Stimulated activated CD4-positive, alpha-beta T cell treated with anti-CD3 and anti-CD28 coated beads, Interleukin-1b, Interleukin-23, amount 100 ng/mL, for 24 hours (primary cell): ENCODE results near the gene TRIM16.
"Not testable (repeated sequence)": the region's sequence is repeated elsewhere in the genome, so short reads cannot be mapped to it uniquely, and the experiment has no call there.

ENCODE experiments used
- DNase-seq, 4 experiments: peaks; one replicate each; pipeline ENCODE4 v3.0.0-alpha.2; 2020; ENCODE audit warnings: low read depth in 4 of 4, low spot score in 1 of 4

The TRIM16 gene

DNA sequence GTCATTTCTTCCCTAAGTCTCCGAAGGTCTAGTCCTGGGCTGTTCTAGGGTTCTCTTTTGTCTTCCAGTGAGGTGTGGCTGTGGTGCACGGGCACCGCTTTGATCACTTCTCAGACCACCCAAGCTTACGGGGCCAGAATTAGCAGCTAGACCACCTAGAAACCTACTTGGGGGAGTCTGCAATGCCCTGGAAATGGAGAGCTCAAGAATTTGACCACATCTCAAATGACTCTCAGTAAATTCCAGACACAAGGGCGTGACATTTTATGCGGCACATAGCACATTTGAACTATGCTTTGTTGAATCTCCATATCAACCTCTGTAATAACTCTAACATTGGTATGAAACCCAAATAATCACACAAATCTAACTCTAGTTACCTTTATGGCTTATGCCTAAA lies 24.9 kb downstream of the TRIM16 start:
- no peak for DNase-seq

DNA sequence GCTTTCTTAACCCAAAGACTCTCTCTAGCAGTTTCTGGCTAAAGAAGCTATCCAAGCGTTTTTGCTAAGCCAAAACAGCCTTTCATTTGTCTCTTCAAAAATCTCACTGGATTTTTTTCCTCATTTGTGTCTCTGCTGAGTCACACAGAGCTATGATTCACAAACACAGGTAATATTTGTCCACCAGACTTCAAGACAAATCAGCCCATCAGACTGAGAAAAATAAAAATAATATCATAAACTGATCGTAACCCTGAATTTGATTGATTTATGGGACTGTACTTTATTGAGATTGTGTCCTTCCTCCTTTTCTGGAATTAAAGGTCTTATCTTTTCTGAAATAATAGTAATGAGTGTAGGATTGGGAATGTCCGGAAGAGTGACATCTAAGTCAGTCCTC lies 25.8 kb downstream of the TRIM16 start:
- no peak for DNase-seq

DNA sequence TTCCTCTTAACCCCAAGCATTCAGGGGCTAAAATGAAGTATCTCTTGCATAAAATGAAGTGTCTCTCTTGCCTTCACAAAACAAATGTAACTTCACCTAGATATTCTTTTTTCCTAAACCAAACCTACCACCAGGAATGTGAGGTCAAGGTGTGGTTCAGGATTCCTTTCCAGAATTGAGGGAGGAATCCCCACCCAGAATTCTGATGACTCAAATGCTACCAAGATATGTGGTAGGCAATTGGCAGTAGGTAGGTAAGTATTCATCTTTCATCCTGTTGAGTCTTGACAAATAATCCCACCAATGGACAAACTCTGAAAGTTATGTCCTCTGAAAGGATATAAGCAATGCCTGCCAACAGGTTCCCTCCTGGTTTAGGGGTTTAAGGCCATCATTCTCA lies 26.2 kb downstream of the TRIM16 start:
- no peak for DNase-seq

DNA sequence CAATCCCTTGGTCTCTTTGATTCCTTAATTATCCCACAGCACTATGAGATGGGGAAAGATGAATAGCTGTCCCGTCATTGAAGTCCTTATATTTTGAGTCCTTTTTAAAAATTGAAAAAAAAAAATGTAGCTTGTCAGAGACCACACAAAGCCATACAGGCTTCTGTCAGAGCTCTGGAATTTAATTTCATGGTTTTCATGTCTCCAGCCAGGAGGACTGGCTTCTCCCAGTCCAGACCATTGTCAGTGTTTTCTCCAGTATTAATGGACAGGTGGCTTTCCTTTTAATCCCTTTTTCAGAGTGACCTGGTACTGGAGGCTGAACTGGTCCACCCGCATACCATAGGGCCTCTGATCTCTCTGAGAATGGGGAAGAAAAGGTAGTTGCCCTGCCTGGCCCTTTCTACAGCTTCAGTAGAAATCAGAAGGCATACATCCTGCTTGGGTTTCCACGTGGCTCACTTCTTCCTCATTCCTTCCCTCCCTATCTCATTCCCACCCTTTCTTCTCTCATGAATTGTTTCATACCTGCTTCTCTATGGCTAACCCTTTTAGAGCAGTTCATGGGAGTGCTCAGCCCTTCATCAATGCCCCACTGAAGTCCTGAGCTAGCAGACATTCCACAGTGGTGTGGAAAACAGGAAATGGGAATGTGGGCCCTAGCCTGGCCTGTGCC lies 29.1 kb downstream of the TRIM16 start:
- no peak for DNase-seq

DNA sequence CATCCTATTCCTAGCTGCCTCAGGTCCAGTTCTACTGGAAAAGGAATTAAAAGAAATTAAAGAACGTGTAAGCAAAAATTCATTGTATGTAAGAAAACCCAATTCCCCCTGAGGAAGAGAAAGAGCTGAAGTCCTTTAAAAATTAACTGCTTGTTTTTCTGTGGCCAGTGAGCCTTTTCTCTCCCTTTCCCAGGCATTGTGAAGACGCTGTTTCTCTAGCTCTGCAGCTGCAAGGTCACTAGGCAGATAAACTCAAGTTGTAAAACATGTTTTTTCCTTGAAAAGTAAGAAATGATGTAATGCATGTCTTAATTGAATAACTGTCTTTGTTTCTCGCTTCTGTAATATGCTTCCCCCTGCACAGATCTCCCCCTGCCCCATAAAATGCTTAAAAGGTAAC lies 29.7 kb downstream of the TRIM16 start:
- DNase-seq: not testable (repeated sequence)

DNA sequence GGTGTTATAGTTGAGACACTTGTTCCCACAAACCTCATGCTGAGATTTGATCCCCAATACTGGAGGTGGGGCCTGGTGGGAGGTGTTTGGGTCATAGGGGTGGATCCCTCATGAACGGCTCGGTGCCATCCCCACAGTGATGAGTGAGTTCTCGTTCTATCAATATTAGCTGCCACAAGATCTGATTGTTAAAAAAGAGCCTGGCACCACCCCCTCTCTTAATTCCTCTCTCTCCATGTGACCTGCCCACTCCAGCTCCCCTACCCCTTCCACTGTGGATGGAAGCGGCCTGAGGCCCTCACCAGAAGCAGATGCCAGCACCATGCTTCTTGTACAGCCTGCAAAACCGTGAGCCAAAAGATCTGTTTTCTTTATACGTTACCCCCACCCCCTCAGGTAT lies 31.2 kb downstream of the TRIM16 start:
- no peak for DNase-seq

DNA sequence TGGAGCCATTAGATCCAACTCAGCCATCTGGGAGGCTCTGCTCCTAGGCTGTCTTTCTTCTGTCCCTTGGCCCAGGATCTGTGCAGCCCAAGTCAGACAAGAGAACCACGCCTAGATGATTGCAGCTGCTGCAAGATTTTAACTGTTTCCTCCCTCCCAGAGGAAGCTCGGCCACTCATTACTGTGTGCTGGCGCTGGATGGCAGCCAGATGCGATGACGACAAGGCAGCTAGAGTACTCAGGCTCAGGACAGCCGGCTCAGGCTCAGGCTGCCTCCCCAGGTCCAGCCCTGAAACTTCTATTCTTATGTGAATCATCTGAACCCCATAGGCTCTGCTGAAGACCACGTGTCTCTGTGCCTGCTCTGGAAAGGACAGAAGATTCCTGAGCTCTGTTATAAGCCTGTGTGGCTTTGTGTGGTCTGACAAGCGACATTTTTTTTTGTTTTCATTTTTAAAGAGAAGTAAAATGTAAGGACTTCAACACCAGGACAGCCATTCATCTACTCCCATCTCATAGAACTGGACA lies 32.5 kb downstream of the TRIM16 start:
- DNase-seq: no peak

DNA sequence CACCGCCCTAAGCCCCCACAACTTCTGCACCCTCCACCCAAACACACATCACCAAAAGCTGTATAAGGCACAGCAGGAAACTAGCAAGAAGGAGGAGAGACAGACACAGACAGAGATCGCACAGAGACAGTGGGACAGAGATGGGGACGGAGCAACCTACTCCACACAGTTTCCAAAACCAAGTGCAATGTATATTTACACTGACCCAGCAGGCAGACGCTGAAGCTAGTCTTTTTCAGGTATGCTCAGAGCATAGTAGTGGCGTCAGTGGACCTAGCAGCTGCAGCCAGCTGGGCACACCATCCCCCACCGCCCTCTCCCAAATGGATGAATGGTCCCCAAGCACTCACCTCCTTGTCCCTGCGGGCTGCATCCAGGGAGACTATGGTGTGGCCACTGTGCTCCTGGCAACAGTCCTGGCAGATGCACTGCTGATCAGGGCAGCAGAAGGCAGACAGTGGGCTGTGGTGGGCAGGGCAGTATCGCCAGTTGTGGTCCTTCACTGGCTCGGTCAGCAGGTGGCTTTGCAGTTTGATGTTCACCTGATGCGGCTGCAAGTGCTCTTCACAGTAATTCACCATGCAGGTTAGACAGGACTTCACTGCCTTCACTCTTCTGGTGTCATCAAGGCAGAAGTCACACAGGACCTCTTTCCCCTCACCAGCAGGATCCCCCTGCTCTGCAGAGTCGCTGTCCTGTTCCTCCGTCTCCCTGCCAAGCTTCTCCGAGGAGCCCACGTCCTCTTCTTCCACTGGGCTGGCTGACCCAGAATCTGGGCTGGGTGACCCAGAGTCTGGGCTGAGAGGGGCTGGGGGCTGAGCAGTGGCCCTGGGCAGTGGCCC lies 33.1 kb downstream of the TRIM16 start:
- DNase-seq: no peak

DNA sequence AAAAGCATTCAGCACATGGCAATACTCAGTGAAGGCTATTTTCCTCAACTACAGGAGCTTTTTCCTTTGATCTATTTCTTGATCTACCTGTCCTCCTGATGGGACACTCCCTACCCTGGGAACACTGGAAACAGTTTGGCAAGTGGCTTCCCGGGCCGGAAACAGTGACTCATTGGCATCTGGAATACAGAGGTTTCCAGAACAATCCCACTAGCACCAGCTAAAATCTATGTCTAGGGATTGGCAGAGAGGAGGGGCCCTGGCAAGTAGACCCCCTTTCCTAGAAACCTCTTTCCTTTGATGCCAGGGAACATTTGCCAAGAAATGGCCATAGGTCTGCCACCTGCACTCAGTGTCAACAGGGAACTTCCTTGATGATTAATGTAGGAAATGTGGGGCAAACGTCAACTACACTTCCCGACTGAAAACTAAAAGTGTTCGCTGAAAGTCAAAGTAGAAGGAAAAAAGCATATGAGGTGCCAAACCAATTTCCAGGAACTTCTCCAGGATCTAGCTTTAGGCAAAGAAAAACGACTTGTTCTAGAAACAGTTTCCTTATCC lies 34.2 kb downstream of the TRIM16 start:
- DNase-seq: no peak

DNA sequence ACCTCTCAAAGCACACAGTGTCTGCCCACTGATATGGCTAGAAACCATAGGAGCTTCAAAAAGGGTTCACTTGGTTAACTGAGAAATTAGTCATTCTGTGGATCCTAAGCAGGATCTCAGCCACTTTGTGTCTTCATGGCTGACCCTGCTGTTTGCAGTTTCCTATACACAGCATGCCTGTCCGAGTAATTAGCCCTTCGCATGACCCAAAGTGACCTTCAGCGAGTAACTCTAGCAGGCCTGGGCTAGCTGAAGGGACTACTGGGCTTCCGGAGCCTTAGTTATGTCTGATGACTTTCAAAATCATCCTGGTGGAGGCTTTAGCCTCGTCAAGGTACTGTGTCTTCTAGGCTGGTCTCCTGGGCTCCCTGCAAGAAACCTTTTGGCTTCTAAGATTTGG lies 35.7 kb downstream of the TRIM16 start:
- DNase-seq: no peak

DNA sequence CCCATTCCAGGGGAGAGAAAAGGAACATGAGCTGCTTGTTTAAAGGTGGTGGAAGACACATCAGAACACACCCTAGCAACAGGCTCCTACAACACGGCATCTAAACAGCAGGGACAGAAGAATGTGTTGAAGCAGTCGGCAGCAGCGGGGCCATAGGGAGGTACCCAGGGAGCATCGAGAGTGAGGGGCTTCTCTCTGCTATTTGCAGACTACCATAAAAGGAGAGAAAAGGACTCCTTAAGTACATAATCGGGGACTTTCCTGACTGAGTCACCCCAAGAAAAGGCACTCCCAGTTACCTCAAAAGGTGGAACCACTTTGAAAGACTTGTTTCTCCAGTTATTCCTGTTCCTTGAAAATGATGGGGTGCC lies 38.2 kb downstream of the TRIM16 start:
- DNase-seq: not testable (repeated sequence)

DNA sequence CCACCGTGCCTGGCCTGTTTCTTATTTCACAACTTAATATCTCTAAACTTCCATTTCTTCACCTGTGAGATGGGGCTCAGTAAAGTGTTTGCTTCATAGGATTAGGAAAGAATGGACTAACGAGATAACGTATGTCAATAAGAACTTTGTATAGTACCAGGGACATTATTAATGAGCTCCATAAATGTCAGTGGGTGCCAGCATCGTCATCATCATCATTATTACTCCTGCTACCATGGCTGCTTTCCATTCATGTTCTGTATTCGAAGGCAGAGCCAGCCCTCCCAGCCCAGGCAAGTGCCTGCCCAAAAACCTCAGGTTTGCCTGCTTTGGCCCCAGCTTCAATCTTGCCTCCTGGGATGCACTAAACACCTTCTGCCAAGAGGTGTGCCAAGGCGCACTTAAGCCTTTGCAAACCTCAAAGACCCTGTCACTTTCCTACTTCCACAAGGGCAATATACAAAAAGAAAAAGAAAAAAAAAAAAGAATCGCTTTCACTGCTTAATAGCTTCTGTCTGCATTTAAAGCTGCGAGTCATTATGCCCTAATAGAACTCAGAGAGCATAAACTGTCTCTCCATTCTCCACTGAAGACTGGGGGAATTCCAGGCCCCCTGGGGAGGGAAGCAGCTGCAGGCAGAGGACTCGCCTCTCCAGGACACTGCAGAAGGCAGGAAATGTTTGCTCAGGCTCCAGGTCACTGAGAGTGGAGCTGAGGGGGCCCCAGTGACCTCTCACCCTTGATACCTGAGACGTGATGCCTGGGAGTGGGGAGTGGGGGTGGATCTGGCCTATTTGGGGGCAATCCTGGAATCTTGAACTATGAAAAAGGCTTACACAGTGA lies 38.8 kb downstream of the TRIM16 start:
- not testable (repeated sequence) for DNase-seq

DNA sequence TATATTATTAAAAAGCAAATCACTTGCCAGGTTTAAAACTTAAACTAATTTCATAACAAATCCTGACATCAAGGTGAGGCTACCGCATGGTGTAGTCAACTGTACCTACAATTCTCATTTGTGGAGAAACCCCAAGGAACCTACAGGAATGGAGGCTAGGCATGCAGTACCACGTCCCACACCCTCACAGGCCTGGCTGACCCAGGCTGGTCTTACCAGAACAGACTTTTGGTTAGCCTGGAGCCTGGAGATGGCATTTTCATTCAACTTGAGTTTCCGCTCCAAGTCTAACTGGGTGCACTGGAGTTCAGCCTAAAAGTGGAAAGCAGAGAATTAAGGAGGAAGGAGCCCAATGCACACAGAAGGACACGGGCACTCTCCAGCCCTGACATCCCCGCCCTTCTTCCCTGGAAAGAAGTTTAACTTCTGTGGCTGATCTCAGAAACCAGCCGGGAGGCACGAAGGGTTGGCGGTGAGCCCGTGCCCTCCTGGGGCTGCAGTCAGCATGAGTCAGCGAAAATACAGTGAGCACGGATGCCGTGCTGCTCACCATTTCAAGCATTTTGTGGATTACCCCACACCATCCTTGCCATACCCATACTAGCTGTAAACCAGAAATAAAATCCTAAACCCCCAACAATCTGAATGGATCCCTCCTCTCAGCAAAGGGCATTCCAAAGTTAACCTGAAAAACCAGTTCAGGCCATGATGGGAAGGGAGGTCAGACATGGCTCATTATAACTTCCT lies 41.4 kb downstream of the TRIM16 start:
- not testable (repeated sequence) for DNase-seq

DNA sequence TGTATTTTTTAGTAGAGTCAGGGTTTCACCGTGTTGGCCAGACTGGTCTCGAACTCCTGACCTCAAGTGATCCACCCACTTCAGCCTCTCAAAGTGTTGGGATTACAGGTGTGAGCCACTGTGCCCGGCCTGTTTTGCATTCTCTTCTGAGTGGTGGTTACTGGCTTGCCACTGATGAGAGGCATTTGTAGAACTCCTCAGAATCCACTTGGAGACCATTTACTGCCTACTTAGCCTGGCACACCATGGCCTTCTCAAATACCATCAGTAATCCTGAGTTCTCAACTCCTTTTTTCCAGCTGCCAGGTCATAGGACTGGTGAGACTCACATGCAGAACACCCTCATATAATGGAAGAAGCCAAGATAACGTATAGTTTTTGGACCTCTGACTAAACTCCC lies 42.1 kb downstream of the TRIM16 start:
- DNase-seq: not testable (repeated sequence)

DNA sequence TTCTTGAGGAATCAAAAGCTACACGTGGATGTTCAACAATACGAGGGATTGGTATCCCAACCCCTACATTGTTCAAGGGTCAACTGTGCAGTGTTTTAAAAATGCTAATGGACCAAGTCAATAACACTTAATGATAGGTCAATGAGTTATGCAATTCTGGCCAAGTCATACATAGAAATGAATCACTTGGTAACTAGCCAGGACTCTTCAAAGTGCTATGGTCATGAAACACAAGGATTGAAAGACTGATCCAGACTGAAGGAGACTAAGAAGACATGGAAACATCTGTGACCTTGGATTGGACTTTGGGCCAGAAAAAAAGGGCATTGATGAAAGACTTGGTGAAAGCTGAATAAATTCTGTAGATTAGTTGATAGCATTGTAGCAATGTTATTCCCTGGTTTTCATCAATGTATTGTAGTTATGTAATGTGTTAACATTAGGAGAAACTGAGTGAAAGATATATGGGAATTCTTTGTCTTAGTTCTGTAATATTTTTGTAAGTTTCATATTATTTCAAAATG lies 53.1 kb downstream of the TRIM16 start:
- not testable (repeated sequence) for DNase-seq

DNA sequence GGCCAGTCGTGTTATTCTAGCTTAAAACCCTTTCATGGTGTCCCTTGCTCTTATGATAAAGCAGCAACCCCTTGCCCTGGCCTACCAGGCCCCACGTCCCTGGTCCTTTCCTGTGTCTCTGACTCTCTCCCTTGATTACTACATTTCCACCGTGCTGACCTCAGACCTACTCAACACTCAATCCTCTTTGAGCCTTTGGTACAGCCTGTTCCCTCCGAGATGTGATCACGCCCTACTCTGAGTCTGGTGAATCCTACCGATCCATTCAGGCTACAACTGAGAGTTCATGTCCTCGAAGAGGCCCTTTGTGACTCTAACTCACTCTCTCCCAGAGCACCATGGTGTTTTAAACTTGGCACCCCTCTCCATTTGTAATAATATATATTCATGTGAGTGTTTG lies 54.1 kb downstream of the TRIM16 start:
- DNase-seq: not testable (repeated sequence)

DNA sequence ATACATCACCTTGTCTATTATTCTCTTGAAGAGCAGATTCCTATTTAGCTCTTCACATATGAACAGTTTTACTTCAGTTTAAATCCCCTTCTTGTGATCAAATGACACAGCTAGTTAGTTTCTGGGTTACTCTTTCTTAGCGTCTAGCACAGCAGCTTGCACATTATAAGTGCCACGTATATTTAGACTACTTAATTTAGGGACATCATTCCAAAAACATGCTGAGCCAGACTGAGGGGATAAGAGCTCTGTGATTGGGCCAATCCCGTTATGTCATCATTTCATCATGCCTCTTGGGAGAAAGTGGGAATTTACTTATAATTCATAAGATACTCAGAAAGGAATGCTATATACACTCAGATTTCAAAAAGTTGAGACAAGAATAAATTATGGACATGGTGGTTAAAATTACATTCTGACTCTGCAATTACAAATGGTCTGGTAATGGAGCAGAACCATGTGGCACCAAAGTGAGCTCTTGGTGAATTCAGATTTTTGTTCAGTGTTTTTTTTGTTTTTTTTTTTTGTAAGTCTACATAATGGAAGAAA lies 60.4 kb downstream of the TRIM16 start:
- DNase-seq: not testable (repeated sequence)

DNA sequence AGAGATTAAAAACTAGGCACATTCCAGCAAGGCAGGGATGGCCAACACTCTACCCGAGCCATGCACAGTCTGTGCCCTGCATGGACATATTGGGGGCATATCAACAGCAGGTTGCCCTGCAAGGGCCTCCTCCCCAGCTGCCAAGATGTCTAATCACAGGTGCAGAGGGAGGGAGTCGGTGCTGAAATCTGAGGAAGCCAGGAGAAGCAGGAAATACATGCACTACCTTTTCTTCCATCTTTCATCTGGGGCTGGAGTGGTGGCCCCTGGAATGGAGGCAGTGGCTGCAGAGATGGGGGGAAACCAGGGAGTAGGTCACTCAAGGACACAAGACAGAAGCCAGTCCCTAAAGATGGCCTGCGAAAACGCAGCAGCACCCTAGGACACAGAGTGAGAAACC lies 60.9 kb downstream of the TRIM16 start:
- DNase-seq: not testable (repeated sequence)

DNA sequence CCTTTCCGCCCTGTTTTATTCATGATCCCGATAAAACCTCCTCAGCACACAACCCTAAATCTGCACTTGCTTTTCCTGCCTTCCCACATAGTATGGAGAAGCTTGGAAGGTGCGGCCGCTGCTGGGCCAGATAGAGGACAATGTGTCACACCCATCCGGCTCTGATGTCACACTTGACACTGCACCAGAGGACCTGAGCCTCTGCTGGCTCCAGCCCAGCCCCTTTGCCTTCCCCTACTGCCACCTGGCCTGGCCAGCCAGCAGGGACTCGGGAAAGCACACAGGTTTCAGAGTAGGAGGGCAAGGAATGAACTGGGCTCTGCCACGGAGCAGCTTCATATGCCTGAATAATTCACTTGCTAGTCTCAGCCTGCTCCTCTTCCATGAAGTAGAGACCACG lies 62.0 kb downstream of the TRIM16 start:
- not testable (repeated sequence) for DNase-seq
